Measurements from ENCODE around the gene ABO.
"Not testable (repeated sequence)": the region's sequence is repeated elsewhere in the genome, so short reads cannot be mapped to it uniquely, and the experiment has no call there.

ABO gene

GRCh38 chr9:133321411-133321935 is 46.5 kb upstream of the ABO start:
- Histone ChIP-seq H3K4me3 (ENCODE audit: severe bottlenecking) (no peak overlapping the region), H3K36me3 (ENCODE audit: low read depth) (no peaks in the 10 kb centered on the region), H3K27ac (ENCODE audit: poor library complexity, severe bottlenecking) (no peak overlapping the region), H3K9me3 (ENCODE audit: severe bottlenecking) (no peaks in the 10 kb centered on the region), H3K27me3 (ENCODE audit: insufficient read depth, poor library complexity, severe bottlenecking) (no peaks in the 10 kb centered on the region), H3K4me1 (ENCODE audit: insufficient read depth, poor library complexity, severe bottlenecking) (no peaks in the 10 kb centered on the region)
- DNase-seq (ENCODE audit: low spot score) (no peak), ATAC-seq (ENCODE audit: low read depth) (no peak)
- no peak for TF ChIP-seq CTCF (IDR thresholded peaks at IDR 0.05; ENCODE audit: poor library complexity, severe bottlenecking)

GRCh38 chr9:133320421-133320881 is 45.5 kb upstream of the ABO start:
- Histone ChIP-seq H3K4me1 (ENCODE audit: insufficient read depth, poor library complexity, severe bottlenecking) (no peaks in the 10 kb centered on the region), H3K27ac (ENCODE audit: poor library complexity, severe bottlenecking) (no peak overlapping the region), H3K4me3 (ENCODE audit: severe bottlenecking) (no peak overlapping the region), H3K36me3 (ENCODE audit: low read depth) (no peaks in the 10 kb centered on the region), H3K27me3 (ENCODE audit: insufficient read depth, poor library complexity, severe bottlenecking) (no peaks in the 10 kb centered on the region), H3K9me3 (ENCODE audit: severe bottlenecking) (no peaks in the 10 kb centered on the region)
- ATAC-seq (ENCODE audit: low read depth) (no peak), DNase-seq (ENCODE audit: low spot score) (no peak)
- TF ChIP-seq CTCF (IDR thresholded peaks at IDR 0.05; ENCODE audit: poor library complexity, severe bottlenecking), result no peak

- ATAC-seq (ENCODE audit: low read depth); H3K4me1 ChIP-seq (ENCODE audit: insufficient read depth, poor library complexity, severe bottlenecking); H3K27me3 ChIP-seq (ENCODE audit: insufficient read depth, poor library complexity, severe bottlenecking); H3K9me3 ChIP-seq (ENCODE audit: severe bottlenecking); H3K27ac ChIP-seq (ENCODE audit: poor library complexity, severe bottlenecking); H3K36me3 ChIP-seq (ENCODE audit: low read depth); DNase-seq (ENCODE audit: low spot score); H3K4me3 ChIP-seq (ENCODE audit: severe bottlenecking): not testable (repeated sequence)
These were observed 42.5 kb upstream of the ABO start for GRCh38 chr9:133317551-133317950.

GRCh38 chr9:133315997-133316396 is 41.0 kb upstream of the ABO start:
- H3K36me3 ChIP-seq (ENCODE audit: low read depth), result no peaks in the 10 kb centered on the region
- ATAC-seq (ENCODE audit: low read depth) (no peak), DNase-seq (ENCODE audit: low spot score) (no peak)
- no peaks in the 10 kb centered on the region for H3K9me3 ChIP-seq (ENCODE audit: severe bottlenecking)
- no peak overlapping the region for H3K27ac ChIP-seq (ENCODE audit: poor library complexity, severe bottlenecking)
- H3K27me3 ChIP-seq (ENCODE audit: insufficient read depth, poor library complexity, severe bottlenecking), result no peaks in the 10 kb centered on the region
- H3K4me1 ChIP-seq (ENCODE audit: insufficient read depth, poor library complexity, severe bottlenecking), result no peaks in the 10 kb centered on the region
- TF ChIP-seq CTCF (IDR thresholded peaks at IDR 0.05; ENCODE audit: poor library complexity, severe bottlenecking), result no peak
- H3K4me3 ChIP-seq (ENCODE audit: severe bottlenecking), result no peak overlapping the region

- no peak for DNase-seq (ENCODE audit: low spot score)
- Histone ChIP-seq H3K9me3 (ENCODE audit: severe bottlenecking) (no peaks in the 10 kb centered on the region), H3K27ac (ENCODE audit: poor library complexity, severe bottlenecking) (no peak overlapping the region), H3K27me3 (ENCODE audit: insufficient read depth, poor library complexity, severe bottlenecking) (no peaks in the 10 kb centered on the region), H3K4me1 (ENCODE audit: insufficient read depth, poor library complexity, severe bottlenecking) (no peaks in the 10 kb centered on the region), H3K4me3 (ENCODE audit: severe bottlenecking) (no peak overlapping the region), H3K36me3 (ENCODE audit: low read depth) (no peaks in the 10 kb centered on the region)
- no peak for ATAC-seq (ENCODE audit: low read depth)
- TF ChIP-seq CTCF (IDR thresholded peaks at IDR 0.05; ENCODE audit: poor library complexity, severe bottlenecking), result no peak
These were observed 34.6 kb upstream of the ABO start for GRCh38 chr9:133309608-133310007.
